Measurements from ENCODE around the gene E2F3.
A peak's percentile ranks its signal among the peaks of the same experiment; 100 is the strongest.
"Not testable (repeated sequence)": the region's sequence is repeated elsewhere in the genome, so short reads cannot be mapped to it uniquely, and the experiment has no call there.

Gene E2F3

DNA sequence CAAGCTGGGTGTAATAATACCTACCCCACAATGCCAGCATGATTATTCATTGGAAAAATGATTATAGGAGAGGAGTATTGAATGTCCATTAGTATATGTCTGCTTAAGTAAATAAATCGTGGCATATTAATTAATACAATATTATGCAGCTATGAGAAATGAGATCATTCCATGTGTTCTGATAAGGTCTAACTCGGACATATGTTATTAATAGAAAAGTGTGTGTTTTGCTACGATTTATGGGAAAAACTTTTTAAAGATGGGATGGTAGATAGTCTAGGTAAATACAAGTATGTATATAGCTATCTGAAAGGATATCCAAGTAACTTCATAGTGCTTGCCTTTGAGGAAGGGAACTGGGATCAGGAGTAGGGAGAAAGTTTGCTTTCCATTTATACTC is 71.1 kb downstream of the E2F3 start:
- DNase-seq: no peak

DNA sequence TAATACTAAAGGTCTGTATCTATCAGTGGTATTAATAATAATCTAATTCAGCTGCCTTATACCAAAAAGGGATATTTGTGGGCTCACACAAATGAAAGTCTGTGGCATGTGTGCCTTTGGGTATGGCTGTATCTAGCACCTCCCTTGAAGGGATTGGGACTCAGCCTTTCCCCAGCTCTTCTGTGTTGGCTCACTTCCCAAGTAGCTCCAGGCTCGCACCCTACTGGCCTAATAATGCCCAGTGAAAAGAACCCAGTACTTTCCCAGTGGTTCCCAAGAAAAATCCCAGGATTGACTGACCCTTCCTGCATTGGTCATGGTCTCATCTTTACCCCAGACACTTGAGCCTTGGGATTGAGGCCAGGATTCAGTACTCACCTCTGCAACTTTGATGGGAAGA is 71.8 kb downstream of the E2F3 start:
- DNase-seq: no peak

DNA sequence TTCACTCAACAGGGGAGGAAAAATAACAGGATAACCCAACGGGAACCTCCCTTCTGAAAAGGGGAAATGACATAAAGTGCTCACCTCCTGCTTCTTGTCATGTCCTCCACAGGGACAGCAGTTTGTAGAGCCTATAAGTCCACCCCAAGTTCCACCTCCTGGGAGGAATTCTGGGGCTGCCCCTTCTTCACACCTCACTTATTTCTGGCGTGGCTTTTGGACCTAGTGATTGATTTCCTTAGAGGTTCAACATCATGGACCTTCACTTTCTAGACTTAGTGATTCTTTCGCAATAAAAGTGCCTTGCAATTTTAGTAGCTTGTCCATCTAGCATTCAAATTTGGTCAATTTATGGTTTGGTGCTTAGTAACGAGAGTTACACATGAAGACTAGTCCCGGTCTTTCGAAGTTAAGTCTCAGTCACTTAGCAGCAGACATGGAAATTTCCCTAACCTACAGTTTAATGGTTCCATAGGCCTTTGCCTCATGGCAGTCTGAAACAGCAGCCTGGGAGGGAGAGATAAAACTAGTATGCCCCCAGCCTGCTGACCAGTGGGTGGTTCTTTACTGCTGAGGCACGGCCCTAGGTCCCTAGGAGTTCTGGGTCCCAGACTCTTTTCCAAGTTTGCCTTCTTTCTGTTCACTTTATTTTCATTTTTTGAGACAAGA is 73.3 kb downstream of the E2F3 start:
- DNase-seq: no peak

DNA sequence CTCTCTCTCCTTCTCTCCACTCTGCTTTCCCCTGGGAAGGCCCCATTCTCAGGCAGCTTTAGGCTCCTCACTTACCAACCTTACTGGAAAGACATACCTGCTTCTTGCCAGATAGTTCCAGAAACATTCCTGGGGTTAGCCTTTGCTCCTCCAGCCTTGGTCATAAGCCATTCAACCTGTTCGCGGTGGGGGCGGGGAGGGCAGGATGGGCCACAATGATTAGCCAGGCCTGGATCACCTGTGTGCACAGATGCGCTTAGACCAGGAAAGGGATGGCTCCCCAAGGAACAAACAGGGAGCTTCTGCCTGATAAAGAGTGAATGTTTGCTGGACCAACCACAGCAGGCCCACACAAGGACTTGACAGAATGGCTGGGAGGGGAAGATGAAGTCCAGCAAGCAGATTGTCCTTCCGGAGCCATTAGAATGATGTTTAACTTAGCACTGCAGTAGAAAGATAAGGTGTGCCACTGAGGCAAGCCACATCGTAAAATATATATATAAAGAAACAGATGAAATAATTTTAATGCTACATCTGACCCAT is 74.9 kb downstream of the E2F3 start:
- no peak for DNase-seq

- DNase-seq: no peak
These were observed 75.8 kb downstream of the E2F3 start for GRCh38 chr6:20477485-20477884.

DNA sequence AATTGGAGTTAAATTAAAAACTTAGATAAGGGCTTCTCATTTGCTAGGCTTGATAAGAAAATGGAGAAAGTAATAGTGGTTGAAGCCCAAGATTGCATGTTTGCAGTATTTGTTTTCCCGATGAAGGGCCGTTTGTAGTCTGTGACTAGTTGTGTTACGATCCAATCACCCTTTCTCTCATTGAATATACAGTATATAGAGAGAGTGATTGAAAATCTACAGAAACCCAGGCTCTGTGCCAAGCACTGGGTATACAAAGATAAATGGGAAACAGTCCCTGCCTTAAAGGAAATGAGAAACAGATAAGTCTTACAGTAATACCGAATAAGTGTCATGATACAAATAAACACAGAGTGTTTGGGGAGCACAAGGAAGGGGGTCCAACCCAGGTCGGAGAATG is 77.4 kb downstream of the E2F3 start:
- no peak for DNase-seq

DNA sequence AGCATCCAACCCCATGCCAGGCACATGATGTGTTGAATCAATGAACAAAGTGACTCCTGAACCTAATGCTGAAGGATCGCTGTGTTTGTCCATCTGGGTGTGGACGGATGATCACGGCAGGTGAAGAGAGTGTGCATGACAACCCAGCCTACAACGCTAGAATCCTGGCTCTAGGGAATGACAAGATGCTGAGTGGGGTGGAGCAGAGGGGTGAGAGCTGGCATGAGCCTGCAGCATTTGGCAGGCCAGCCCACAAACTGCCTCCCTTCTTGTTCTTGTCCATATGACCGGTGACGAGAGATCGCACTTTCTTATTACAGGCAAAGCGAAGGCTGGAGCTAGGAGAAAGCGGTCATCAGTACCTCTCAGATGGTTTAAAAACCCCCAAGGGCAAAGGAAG is 77.8 kb downstream of the E2F3 start:
- no peak for DNase-seq

GRCh38 chr6:20481281-20481680 is 79.6 kb downstream of the E2F3 start:
- no peak for DNase-seq

- DNase-seq: no peak
These were observed 82.3 kb downstream of the E2F3 start for GRCh38 chr6:20483887-20484497.

- DNase-seq: no peak
These were observed 85.0 kb downstream of the E2F3 start for GRCh38 chr6:20486641-20487040.

GRCh38 chr6:20487669-20488375 is 86.1 kb downstream of the E2F3 start:
- DNase-seq: no peak

DNA sequence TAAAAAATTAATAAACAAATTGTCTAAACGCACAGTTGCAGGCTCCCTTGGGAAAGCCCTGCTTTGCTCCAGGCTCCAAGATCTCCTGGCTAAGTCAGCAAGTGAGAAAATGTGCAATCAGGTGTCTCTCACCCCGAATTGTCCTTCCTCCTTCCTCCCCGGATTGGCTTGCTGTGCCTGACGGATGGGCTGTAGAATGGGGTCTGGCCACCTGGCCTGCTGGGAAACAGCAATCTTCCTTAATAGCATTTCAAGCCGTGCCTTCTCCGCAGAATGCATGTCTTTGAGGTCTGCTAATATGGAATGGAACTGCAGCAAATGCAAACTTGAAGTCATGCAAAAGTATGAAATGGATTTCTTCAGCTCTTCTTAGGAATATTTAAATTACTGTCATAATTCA is 88.9 kb downstream of the E2F3 start:
- DNase-seq: no peak

DNA sequence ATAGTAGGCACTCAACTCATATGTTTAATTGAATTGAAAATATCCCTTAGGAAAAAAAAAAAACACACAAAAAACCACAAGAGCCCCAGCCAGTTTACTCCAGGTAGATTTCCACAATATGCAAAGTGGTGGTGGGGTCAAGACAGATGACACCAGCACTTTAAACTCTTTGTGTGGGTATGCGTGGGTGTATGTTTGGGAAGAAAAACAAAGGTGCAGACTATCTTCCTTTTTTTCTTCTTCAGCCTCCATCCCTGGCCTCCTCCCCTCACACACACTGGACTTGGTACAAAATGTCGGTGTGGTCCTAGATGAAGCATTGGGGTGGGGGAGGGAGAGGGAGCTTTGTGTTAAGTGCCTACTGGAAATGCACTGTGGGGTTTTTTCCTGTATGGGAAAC is 90.4 kb downstream of the E2F3 start:
- DNase-seq: no peak

DNA sequence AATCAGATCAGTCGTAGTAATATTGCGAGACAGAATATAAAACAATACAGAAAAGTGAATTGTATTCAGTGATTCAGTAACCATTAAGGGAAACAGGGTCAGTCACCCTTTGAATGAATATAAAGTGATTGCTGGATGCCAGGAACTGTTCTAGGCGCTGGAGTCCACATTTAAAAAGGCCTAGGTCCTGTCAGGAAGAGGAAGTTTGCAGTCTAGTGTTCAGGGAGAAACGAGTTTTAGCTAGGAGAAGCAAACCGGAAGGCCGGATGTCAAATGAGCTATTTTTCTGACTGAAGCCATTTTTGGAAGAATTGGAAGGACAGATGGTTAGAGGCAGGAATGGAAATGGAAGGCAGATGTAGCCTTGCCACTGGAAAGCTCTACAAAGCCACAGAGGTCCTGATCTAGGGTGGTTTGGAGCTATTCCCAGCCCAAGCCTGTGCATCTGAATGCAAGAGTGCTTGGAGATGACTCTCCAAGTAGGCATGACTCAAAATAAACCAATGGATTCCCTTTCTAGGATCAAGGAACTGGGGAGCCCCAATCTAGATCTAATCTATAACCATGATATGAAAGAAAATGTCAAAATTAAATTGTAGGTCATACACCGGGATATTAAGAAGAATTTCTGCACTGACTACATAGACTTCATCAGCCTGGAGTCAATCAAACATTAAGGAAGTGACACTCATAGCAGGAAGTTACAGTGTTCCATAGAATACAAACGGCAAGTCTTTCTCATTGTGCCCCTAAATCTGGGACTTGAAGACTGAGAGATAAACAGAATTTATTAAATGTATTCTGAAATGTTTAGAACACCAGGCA is 95.7 kb downstream of the E2F3 start:
- no peak for DNase-seq

DNA sequence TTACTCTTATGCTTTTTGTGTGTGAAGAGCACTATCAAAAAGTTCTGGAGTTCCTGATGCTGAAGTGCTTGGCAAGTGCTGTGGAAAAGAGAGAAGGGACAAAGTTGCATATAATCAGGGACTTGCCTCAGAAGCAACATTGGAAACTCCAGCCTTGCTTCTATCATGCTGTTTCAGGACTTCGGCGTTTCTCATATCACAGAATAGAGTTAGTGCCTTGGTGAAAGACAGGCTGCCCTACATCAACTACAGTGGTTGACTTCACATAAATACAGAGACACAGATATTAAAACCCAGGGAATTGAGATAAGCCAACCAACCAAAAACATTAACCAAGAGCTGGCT is 96.3 kb downstream of the E2F3 start:
- no peak for DNase-seq

- no peak for DNase-seq
These were observed 107.5 kb downstream of the E2F3 start for GRCh38 chr6:20509212-20509611.

GRCh38 chr6:20511852-20512251 is 110.2 kb downstream of the E2F3 start:
- DNase-seq: no peak

- DNase-seq: not testable (repeated sequence)
These were observed 123.5 kb downstream of the E2F3 start for GRCh38 chr6:20525208-20525607.

GRCh38 chr6:20529086-20529448 is 127.4 kb downstream of the E2F3 start:
- peak; percentile 81 for DNase-seq

DNA sequence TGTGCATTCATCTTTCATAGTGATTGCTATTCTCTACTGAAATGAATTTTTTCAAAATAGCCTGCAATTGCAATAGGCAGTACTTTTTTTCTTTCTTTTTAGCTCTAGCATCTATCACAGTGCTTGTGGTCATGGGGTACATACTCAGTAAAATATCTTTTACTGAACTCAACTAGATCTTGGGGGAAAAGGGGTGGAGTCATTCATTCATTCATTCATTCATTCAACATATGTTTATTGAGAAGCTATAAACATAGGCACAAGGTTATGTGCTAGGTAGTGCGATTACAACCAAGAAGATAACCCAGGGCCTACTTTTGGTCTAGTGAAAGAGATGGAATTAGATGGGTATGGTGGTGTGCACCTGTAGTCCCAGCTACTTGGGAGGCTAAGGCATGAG is 131.2 kb downstream of the E2F3 start:
- no peak for DNase-seq

- DNase-seq: no peak
These were observed 132.1 kb downstream of the E2F3 start for GRCh38 chr6:20533746-20534294.

DNA sequence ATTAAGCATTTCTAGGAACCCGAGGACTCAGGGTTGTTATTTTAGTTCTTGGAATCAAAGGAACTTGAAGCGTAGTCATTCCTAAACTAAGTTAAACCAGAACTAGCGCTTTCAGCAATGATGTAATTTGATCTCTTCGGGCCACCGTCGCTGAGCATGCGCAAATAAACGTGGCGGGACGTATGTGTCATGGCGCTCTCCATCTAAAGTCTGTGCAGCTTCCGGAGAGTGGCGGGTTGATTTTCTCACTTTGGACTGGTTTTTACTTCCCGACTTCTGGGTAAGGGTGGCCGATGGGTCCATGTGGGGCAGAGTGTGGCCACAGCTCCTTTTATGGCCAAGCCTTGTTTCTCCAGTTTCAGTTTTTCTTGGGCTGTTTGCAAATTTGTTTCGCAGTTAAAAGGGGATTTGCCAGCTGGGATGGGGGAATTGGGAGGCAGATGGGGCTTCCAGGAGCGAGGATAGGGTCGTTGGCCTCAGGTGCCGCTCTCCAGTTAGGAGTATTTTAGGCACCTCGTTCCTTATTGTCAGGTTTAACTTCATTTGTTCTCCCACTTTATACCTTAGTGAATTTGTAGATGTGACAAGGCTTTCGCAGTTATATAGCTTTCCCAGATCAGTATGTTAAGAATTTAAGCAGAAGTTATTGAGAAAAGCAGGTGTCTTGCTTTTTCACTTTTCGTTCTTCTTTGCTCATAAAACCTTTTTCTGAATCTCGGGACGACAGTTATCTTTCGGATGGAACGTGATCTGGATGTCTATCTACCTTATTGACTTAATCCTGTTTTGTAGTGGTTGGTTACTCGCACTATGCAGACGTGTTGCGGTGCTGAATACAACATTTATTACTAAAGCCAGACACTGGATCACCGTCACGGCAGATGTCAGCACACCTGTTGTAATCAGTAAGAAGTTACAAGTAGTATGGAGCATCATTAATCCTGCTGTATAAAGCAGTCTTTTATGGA is 132.9 kb downstream of the E2F3 start, which contains the start of gene CDKAL1:
CDKAL1 (plus strand) TSS at position 163 of the 968 bp plus-strand sequence. CDS start 11,894 bp downstream, outside the sequence.
- peak; percentile 86 for DNase-seq

Data from NCI-H2029 (cell line).